ENCODE measurements around the gene PLCD1. TPM values are rescaled to one million over a fixed set of nuclear protein-coding genes. Genes with fewer than 3 reads are reported as not detected.

Gene PLCD1
- polyA plus RNA-seq, 1 of the 3 experiments (the other 2 are of a cell fraction) = 20.2 TPM

DNA sequence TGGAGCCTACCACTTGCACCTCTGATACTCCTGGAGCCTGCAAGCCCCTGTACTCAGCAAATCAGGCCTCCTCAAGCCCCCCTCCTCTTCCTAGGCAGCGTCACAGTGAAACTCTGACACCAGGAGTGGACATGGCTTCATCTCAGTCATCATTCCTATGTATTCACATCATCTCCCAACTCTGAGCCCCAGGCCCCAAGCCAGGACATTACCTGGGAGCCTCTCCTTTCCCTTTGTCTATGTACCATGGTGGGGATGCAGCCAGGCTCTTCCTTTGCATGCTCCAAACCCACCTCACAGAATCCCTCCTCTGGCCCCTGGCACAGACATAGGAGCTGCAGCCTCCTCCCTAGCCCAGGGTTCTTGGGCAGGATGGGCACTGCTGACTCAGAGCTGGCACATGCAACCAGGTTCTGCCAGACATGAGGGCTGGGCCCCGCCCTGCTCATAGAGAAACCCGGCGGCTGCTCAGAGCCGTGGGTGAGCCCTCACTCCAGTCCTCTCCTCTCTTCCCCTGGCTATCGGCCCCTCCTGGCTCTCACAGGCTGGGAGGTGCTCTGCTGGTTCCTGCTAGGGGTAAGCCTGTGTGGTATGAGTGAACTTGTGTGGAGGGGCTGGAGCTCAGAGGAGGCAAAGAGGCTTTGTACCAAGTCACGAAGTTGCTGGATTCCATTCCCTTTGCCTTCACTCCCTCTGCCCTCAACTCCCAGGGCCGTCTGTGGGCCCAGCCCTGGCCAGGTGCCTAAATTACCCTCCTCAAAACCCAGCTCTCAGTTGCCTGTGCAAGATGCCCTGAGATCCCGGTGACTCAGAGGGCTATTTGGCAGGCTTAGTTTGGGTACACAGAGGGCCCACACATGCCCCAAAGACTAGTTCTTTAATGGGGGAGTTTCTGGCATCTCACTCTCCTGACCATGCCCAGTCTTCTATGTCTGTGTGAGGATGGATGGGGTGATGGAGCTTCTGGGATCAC lies 1.9 kb upstream of the PLCD1 start:
- Histone ChIP-seq H3K9me2 (no peaks in the 10 kb centered on the region), H3K36me3 (replicated peaks in 1 of 2; ENCODE audit: control insufficient read depth in 1 of 2, insufficient read depth in 2 of 2, low read length in 1 of 2) (no peaks in the 10 kb centered on the region), H3K9me3 (no peaks in the 10 kb centered on the region), H4K20me1 (ENCODE audit: insufficient read depth) (peaks cover 3% of the 10 kb centered on the region; the same call in 1 of the 2 replicates), H3K9ac (peak overlapping the region; percentile 92), H3K4me2 (peak overlapping the region; percentile 83), H3F3A (replicated peaks; ENCODE audit: insufficient read depth) (peaks cover 6% of the 10 kb centered on the region), H2AFZ (ENCODE audit: low read depth) (peak overlapping the region; percentile 88; the same call in 1 of the 2 replicates), H3K27me3 (ENCODE audit: insufficient read depth) (no peaks in the 10 kb centered on the region), H3K4me1 (ENCODE audit: control insufficient read depth in 1 of 2, insufficient read depth in 2 of 2, low read depth in 1 of 2, low read length in 1 of 2) (peaks cover 13 to 17% of the 10 kb centered on the region in 2 experiments; a peak in 3 of 4 replicates), H3K4me3 (ENCODE audit: low read depth in 2 of 2, low read length in 1 of 2) (no peak overlapping the region), H3K79me2 (ENCODE audit: insufficient read depth) (peaks cover 3% of the 10 kb centered on the region; the same call in 1 of the 2 replicates), H3K27ac (ENCODE audit: low read depth in 2 of 2, low read length in 1 of 2) (peak overlapping the region in 1 of 2 experiments; percentile 58; a peak in 2 of 4 replicates)
- 26% methylated on average over 7 of the region's 9 CpGs for WGBS (ENCODE audit: low lambda C conversion rate)
- CTCF ChIA-PET = no interaction called here
- POLR2A ChIA-PET = interaction anchor here (1.8 kb wide), 1 partner anchor 105 kb away, joined by 6 read pairs; the partner anchor contains the start of gene ACAA1
- TF ChIP-seq NFIC (IDR thresholded peaks at IDR 0.05; ENCODE audit: borderline replicate concordance) (peak; percentile 67), FOSL2 (IDR thresholded peaks at IDR 0.05; ENCODE audit: borderline replicate concordance, low read depth) (peak; percentile 56; the same call in 1 of the 2 replicates), JUND (IDR thresholded peaks at IDR 0.05) (peak; percentile 30; the same call in 1 of the 2 replicates), TAF1 (IDR thresholded peaks at IDR 0.05; ENCODE audit: borderline replicate concordance, low read depth, low read length) (peak; percentile 42; the same call in 1 of the 2 replicates), TCF12 (IDR thresholded peaks at IDR 0.05) (no peak)
- TF ChIP-seq, protein P1, sequence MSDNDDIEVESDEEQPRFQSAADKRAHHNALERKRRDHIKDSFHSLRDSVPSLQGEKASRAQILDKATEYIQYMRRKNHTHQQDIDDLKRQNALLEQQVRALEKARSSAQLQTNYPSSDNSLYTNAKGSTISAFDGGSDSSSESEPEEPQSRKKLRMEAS (IDR thresholded peaks at IDR 0.05; ENCODE audit: low read depth) = peak; percentile 73
- TF ChIP-seq, protein P2, sequence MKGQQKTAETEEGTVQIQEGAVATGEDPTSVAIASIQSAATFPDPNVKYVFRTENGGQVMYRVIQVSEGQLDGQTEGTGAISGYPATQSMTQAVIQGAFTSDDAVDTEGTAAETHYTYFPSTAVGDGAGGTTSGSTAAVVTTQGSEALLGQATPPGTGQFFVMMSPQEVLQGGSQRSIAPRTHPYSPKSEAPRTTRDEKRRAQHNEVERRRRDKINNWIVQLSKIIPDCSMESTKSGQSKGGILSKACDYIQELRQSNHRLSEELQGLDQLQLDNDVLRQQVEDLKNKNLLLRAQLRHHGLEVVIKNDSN (IDR thresholded peaks at IDR 0.05; ENCODE audit: borderline replicate concordance, low read depth) = no peak
- DNase-seq = no peak

DNA sequence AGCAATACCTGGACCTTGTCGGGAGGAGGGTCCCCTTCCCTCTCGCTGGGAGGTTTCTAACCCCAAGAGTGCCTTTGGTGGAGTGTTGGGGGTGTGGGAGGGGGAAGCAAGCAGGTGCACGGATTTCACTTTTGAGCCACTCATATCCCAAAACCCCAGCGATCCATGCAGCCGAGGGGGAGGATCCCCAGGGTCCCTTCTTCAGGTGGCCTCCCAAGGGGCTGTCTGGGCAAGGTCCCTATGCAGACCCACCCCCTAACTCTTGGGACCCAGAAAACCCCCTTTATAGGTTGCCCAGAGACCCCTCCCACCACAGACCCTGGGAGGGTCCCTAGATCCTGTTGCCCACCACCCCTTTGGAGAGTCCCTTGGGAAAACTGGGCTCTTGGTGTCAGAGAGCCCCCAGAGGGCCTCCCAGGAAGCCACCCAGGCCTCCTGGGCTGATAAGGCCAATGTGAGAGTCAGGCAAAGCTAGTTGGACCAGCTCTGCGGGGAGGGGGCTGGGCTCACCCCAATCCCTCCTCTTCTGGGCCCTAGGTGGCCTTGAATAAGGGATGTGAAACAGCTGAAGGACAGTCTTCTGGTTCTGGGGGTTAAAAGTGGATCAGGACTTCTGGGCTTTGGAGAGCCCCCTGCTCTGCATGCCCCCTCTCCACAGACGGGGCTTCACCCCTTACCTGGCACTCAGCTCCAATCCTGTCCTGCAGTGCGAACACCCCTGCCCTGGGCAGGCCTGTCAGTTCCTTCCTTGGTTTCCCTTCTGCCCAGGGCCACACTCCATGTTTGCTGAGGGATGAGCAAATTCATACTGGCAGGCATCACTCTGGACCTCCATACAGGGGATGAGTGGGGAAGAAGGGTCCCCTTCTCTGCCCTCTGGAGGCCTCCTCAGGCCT lies 932 bp upstream of the PLCD1 start:
- Histone ChIP-seq H3K4me2 (peak overlapping the region; percentile 83), H3K4me3 (ENCODE audit: low read depth in 2 of 2, low read length in 1 of 2) (peak overlapping the region; percentile 75 to 77), H3K4me1 (ENCODE audit: control insufficient read depth in 1 of 2, insufficient read depth in 2 of 2, low read depth in 1 of 2, low read length in 1 of 2) (peaks cover 18 to 23% of the 10 kb centered on the region in 2 experiments; a peak in 3 of 4 replicates), H4K20me1 (ENCODE audit: insufficient read depth) (peaks cover 3% of the 10 kb centered on the region; the same call in 1 of the 2 replicates), H3K79me2 (ENCODE audit: insufficient read depth) (peaks cover 3% of the 10 kb centered on the region; the same call in 1 of the 2 replicates), H3K9me3 (no peaks in the 10 kb centered on the region), H3K9me2 (no peaks in the 10 kb centered on the region), H2AFZ (ENCODE audit: low read depth) (peak overlapping the region; percentile 88), H3K9ac (peak overlapping the region; percentile 92), H3F3A (replicated peaks; ENCODE audit: insufficient read depth) (peaks cover 13% of the 10 kb centered on the region), H3K27ac (ENCODE audit: low read depth in 2 of 2, low read length in 1 of 2) (peak overlapping the region in 1 of 2 experiments; percentile 58; a peak in 3 of 4 replicates), H3K36me3 (replicated peaks in 1 of 2; ENCODE audit: control insufficient read depth in 1 of 2, insufficient read depth in 2 of 2, low read length in 1 of 2) (no peaks in the 10 kb centered on the region), H3K27me3 (ENCODE audit: insufficient read depth) (no peaks in the 10 kb centered on the region)
- TF ChIP-seq POLR2AphosphoS5 (IDR thresholded peaks at IDR 0.05; ENCODE audit: low read depth, low read length) (0 out of 2 replicates have a peak, but pooled peaks have one; percentile 2), TCF12 (IDR thresholded peaks at IDR 0.05) (no peak)
- ChIA-PET POLR2A (interaction anchor here (0.6 to 1.8 kb wide), 4 partner anchors 12 to 241 kb away, joined by 3 to 6 read pairs (median 4); partner anchors contain the start of gene ACAA1), CTCF (interaction anchor here (0.7 kb wide), 1 partner anchor 27 kb away, joined by 3 read pairs; no protein-coding TSS in a partner anchor)
- no peak for DNase-seq
- 13% methylated on average over 2 of the region's 8 CpGs for WGBS (ENCODE audit: low lambda C conversion rate)
